Tibial nerve (tissue), 4 donors: ENCODE measurements around the gene CHD2. TPM values are rescaled to one million over a fixed set of nuclear protein-coding genes. Genes with fewer than 3 reads are reported as not detected.

Source experiments
- DNase-seq, 2 donors: peaks; one replicate each; pipeline ENCODE4 v3.0.0-alpha.2; 2019; ENCODE audit warnings: low spot score in 2 of 2
- H3K27ac ChIP-seq, 4 donors: fragments of 200-600 bp; sonication (generic) in 3 of 4; one replicate each; pipeline ENCODE4 v1.5.1; 2017 to 2019; ENCODE audit warnings: mild to moderate bottlenecking in 1 of 4
- H3K27me3 ChIP-seq, 2 donors: fragments of 200-600 bp; sonication (generic) in 1 of 2; one replicate each; pipeline versions ENCODE4 v1.5.1 to v1.6.0; 2017 to 2019
- H3K36me3 ChIP-seq, 3 donors: fragments of 200-600 bp; sonication (generic); one replicate each; pipeline ENCODE4 v1.5.1; 2018 to 2019
- H3K4me1 ChIP-seq, 4 donors: fragments of 200-600 bp; sonication (generic) in 3 of 4; one replicate each; pipeline ENCODE4 v1.5.1; 2017 to 2019
- H3K4me3 ChIP-seq, 4 donors: fragments of 200-600 bp; sonication (generic) in 3 of 4; one replicate each; pipeline ENCODE4 v1.5.1; 2017 to 2019; ENCODE audit warnings: mild to moderate bottlenecking in 1 of 4, moderate library complexity in 1 of 4
- H3K9me3 ChIP-seq, 4 donors: fragments of 200-600 bp; sonication (generic) in 3 of 4; one replicate each; pipeline ENCODE4 v1.5.1; 2017 to 2019
- EP300 ChIP-seq, 2 donors: sonication (generic); formaldehyde crosslinking; IDR thresholded peaks; one replicate each; pipeline ENCODE4 v1.6.1; 2017; ENCODE audit warnings: antibody characterized with exemption in 2 of 2, mild to moderate bottlenecking in 1 of 2
- POLR2A ChIP-seq, 2 donors: fragments of 450-650 bp; IDR thresholded peaks; one replicate each; pipeline ENCODE4 v1.6.1; 2017; ENCODE audit warnings: antibody characterized with exemption in 2 of 2, mild to moderate bottlenecking in 2 of 2, moderate library complexity in 2 of 2
- WGBS, 2 donors: methylation state at CpG; one replicate each; pipeline ENCODE4 v1.1.5; 2018; 5-methylcytosine and 5-hydroxymethylcytosine counted together
- total RNA-seq, 4 donors: library from RNA; depleted of rRNA; stranded (reverse); fragments of >200 nt; gene quantifications; one replicate each; pipeline ENCODE4 v1.1.0, GENCODE V29; 2016
- TF ChIP-seq, protein P1 (sequence below), 5 experiments: fragments of 200-600 bp in 3 of 5; fragments of 450-650 bp in 2 of 5; sonication (generic) in 3 of 5; IDR thresholded peaks; one replicate each; pipeline ENCODE4 v1.5.1; 2016 to 2019; ENCODE audit warnings: antibody characterized with exemption in 5 of 5, mild to moderate bottlenecking in 3 of 5, moderate library complexity in 2 of 5

The CHD2 gene
- total RNA-seq, 4 donors from 2014 or later = 96.5 to 133 (median 102) TPM

DNA sequence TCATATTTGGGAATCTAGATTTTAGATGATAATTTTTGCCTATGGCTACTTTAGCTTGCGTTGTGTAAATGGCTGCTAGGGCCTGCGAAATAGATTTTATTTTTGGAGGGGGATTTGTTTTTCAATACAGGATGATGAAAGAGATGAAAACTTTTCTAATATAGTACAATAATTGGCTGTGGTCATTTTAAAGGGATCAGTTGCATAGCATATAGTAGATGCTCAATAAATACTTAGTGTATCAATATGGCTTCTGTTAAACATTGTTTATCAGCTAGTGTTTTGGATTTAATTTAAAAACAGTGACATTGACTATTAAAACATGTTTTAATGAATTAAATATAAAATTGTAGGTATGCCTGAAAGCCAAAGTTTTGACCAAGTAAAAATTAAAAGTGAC, 6.9 kb upstream of the CHD2 start:
- 48 to 49% methylated on average over 2 of the region's 2 CpGs for WGBS, 2 donors
- Histone ChIP-seq H3K27ac (no peak overlapping the region), H3K4me3 (no peak overlapping the region), H3K27me3 (no peaks in the 10 kb centered on the region), H3K36me3 (peaks cover 0 to 59% (median 21%) of the 10 kb centered on the region in 3 donors), H3K9me3 (no peaks in the 10 kb centered on the region), H3K4me1 (peaks cover 0 to 81% (median 17%) of the 10 kb centered on the region in 4 donors)
- no peak for DNase-seq
- no peak for TF ChIP-seq EP300 (IDR thresholded peaks at IDR 0.05)
- TF ChIP-seq, protein P1, sequence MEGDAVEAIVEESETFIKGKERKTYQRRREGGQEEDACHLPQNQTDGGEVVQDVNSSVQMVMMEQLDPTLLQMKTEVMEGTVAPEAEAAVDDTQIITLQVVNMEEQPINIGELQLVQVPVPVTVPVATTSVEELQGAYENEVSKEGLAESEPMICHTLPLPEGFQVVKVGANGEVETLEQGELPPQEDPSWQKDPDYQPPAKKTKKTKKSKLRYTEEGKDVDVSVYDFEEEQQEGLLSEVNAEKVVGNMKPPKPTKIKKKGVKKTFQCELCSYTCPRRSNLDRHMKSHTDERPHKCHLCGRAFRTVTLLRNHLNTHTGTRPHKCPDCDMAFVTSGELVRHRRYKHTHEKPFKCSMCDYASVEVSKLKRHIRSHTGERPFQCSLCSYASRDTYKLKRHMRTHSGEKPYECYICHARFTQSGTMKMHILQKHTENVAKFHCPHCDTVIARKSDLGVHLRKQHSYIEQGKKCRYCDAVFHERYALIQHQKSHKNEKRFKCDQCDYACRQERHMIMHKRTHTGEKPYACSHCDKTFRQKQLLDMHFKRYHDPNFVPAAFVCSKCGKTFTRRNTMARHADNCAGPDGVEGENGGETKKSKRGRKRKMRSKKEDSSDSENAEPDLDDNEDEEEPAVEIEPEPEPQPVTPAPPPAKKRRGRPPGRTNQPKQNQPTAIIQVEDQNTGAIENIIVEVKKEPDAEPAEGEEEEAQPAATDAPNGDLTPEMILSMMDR (IDR thresholded peaks at IDR 0.05) = no peak
- TF ChIP-seq POLR2A (IDR thresholded peaks at IDR 0.05) = no peak

DNA sequence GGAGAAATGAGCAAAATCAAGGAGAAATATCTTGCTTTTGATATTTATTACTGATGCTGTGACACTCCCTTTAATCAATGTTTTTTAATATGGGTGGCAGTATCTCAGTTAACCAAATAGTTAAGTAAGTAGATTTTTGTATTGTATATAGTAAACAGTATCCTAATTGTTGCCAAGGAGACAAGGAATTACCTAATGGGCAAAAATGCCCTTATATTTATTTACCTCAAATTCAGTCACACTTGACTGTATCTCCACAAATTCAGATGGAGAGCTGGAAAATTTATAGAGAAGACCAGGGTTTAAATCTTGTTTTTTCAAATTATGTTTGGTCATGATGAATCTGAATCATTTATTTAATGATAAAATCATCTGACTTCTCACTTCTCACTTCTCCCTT, 3.6 kb upstream of the CHD2 start:
- H3K27me3 ChIP-seq = no peaks in the 10 kb centered on the region
- no peak overlapping the region for H3K4me3 ChIP-seq
- H3K9me3 ChIP-seq = no peaks in the 10 kb centered on the region
- no peak for TF ChIP-seq POLR2A (IDR thresholded peaks at IDR 0.05)
- no peak for TF ChIP-seq EP300 (IDR thresholded peaks at IDR 0.05)
- TF ChIP-seq, protein P1 (IDR thresholded peaks at IDR 0.05) = no peak
- H3K4me1 ChIP-seq = peaks cover 0 to 72% (median 24%) of the 10 kb centered on the region in 4 donors
- no peak for DNase-seq
- H3K36me3 ChIP-seq = peaks cover 0 to 42% (median 21%) of the 10 kb centered on the region in 3 donors
- H3K27ac ChIP-seq = peak overlapping the region in 3 of 4 donors; percentile 5 to 60 (median 36)

DNA sequence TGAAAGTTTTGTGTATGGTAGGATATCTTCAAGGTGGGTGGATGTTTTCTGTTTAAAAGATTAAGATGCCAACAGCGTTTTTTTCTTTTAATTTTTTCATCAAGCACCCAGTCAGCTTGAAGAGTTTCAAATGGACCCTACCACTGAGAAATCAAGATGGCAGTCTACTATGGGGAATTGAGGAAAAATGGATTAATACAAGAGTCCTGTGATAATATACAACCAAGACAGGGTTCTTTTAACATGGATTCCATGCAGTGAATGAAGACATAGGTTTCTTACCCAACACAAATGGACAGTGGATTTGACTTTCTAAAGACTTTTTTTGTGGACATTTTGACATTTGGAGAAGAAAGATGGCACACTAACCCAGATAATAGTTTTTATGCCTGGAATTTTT, 2.5 kb upstream of the CHD2 start:
- Histone ChIP-seq H3K27me3 (no peaks in the 10 kb centered on the region), H3K9me3 (no peaks in the 10 kb centered on the region), H3K4me3 (no peak overlapping the region), H3K27ac (peak overlapping the region in 1 of 4 donors; percentile 98), H3K4me1 (peaks cover 0 to 76% (median 28%) of the 10 kb centered on the region in 4 donors), H3K36me3 (peaks cover 0 to 32% (median 14%) of the 10 kb centered on the region in 3 donors)
- no peak for TF ChIP-seq POLR2A (IDR thresholded peaks at IDR 0.05)
- TF ChIP-seq, protein P1 (IDR thresholded peaks at IDR 0.05) = no peak
- no peak for TF ChIP-seq EP300 (IDR thresholded peaks at IDR 0.05)
- DNase-seq = no peak
- WGBS, 2 donors = 79 to 89% methylated on average over 1 of the region's 1 CpG

DNA sequence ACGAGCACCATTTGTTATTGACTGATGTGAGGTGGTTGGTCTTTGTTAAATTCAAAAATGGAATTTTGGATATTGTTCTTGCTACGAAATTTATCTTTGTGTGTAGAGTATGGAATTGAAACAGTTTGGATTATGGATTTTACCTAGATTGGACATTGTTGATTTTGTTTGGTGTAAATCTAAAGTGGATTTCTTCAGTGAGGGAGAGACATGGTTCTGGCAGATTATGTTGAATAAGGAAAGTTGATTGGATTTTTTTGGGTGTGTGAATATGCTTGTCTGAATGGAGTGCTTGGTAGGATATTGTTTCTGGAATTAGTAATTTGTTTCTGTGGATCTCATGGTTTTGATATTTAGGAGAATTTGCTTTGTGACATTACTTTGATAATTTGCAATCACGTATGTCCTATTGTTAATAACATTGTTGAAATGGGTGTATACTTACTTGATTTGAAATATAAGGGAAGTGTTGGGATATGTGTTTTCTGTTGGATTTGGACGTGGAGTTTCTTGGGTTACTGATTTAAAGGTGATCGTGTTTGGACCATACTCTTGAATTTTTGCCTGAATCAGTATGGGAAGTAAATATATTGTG, 1.0 kb upstream of the CHD2 start:
- H3K4me3 ChIP-seq = no peak overlapping the region
- H3K27ac ChIP-seq = peak overlapping the region; percentile 90 to 99 (median 98)
- H3K36me3 ChIP-seq = peaks cover 0 to 17% (median 6%) of the 10 kb centered on the region in 3 donors
- 89 to 90% methylated on average over 5 of the region's 5 CpGs for WGBS, 2 donors
- no peak for TF ChIP-seq POLR2A (IDR thresholded peaks at IDR 0.05)
- TF ChIP-seq, protein P1 (IDR thresholded peaks at IDR 0.05) = peak in 1 of 5 experiments; percentile 2
- H3K9me3 ChIP-seq = no peaks in the 10 kb centered on the region
- no peak for DNase-seq
- H3K27me3 ChIP-seq = no peaks in the 10 kb centered on the region
- H3K4me1 ChIP-seq = peaks cover 0 to 79% (median 35%) of the 10 kb centered on the region in 4 donors

DNA sequence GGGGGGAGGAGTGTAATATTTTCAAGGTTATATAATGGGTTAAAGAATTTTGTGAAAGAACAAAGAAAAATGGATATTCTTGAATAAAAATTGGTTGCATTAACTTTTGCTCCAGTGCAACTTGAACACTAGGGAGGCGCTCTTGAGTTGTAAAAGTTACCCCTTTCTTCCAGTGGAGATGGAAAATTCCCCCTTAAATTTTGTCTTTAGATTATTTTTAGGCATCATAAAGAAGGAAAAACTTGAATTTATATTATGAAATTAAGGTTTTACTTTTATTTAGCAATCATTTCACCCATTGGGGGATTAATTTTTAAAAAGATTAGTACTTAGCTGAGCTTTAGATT, 550 bp upstream of the CHD2 start:
- no peak for DNase-seq
- Histone ChIP-seq H3K4me3 (peak overlapping the region in 2 of 4 donors; percentile 63 to 69), H3K36me3 (peaks cover 0 to 12% (median 5%) of the 10 kb centered on the region in 3 donors), H3K27me3 (no peaks in the 10 kb centered on the region), H3K9me3 (no peaks in the 10 kb centered on the region), H3K27ac (peak overlapping the region; percentile 90 to 99 (median 98)), H3K4me1 (peaks cover 0 to 74% (median 35%) of the 10 kb centered on the region in 4 donors)
- 70 to 75% methylated on average over 1 of the region's 1 CpG for WGBS, 2 donors
- TF ChIP-seq, protein P1 (IDR thresholded peaks at IDR 0.05) = peak in 2 of 5 experiments; percentile 8 to 25
- no peak for TF ChIP-seq EP300 (IDR thresholded peaks at IDR 0.05)
- TF ChIP-seq POLR2A (IDR thresholded peaks at IDR 0.05) = no peak
